HG02938 (cell line): Measurements from ENCODE around the gene EXD3.
"Not testable (repeated sequence)": the region's sequence is repeated elsewhere in the genome, so short reads cannot be mapped to it uniquely, and the experiment has no call there.

Experiments used
- ATAC-seq: cut with Tn5 transposase; IDR thresholded peaks from one replicate; pipeline ENCODE4 v1.9.1; 2021; ENCODE audit warnings: mild to moderate bottlenecking, moderate library complexity; ENCODE audit not compliant: unreplicated experiment

EXD3 gene

GRCh38 chr9:137348769-137349470, 74.0 kb downstream of the EXD3 start:
- ATAC-seq, result no peak

GRCh38 chr9:137347928-137348327, 75.0 kb downstream of the EXD3 start:
- ATAC-seq, result no peak

- no peak for ATAC-seq
Observed at GRCh38 chr9:137342482-137342881, 80.5 kb downstream of the EXD3 start.

GRCh38 chr9:137341227-137341626, 81.7 kb downstream of the EXD3 start:
- ATAC-seq, result no peak

- ATAC-seq, result not testable (repeated sequence)
Observed at GRCh38 chr9:137339908-137340462, 83.0 kb downstream of the EXD3 start.

GRCh38 chr9:137339045-137339907, 83.7 kb downstream of the EXD3 start:
- no peak for ATAC-seq

GRCh38 chr9:137336735-137337134, 86.2 kb downstream of the EXD3 start:
- no peak for ATAC-seq

GRCh38 chr9:137333016-137333671, 89.8 kb downstream of the EXD3 start:
- ATAC-seq, result no peak

GRCh38 chr9:137331929-137332328, 91.0 kb downstream of the EXD3 start:
- ATAC-seq, result no peak

- no peak for ATAC-seq
Observed at GRCh38 chr9:137330689-137331088, 92.3 kb downstream of the EXD3 start.

- ATAC-seq, result not testable (repeated sequence)
Observed at GRCh38 chr9:137329590-137329989, 93.4 kb downstream of the EXD3 start.

- ATAC-seq, result not testable (repeated sequence)
Observed at GRCh38 chr9:137327641-137328550, 95.1 kb downstream of the EXD3 start.

GRCh38 chr9:137326445-137327065, 96.4 kb downstream of the EXD3 start:
- no peak for ATAC-seq

GRCh38 chr9:137325799-137326198, 97.2 kb downstream of the EXD3 start:
- no peak for ATAC-seq

GRCh38 chr9:137325124-137325523, 97.8 kb downstream of the EXD3 start:
- ATAC-seq, result no peak

- no peak for ATAC-seq
Observed at GRCh38 chr9:137323531-137324331, 99.2 kb downstream of the EXD3 start.

- no peak for ATAC-seq
Observed at GRCh38 chr9:137321726-137322361, 101.1 kb downstream of the EXD3 start.

- ATAC-seq, result no peak
Observed at GRCh38 chr9:137320555-137321384, 102.2 kb downstream of the EXD3 start.
